Measurements from ENCODE around the gene RPS6KA2.
"Not testable (repeated sequence)": the region's sequence is repeated elsewhere in the genome, so short reads cannot be mapped to it uniquely, and the experiment has no call there.

Gene RPS6KA2

GRCh38 chr6:166410426-166410935 is 216.6 kb downstream of the RPS6KA2 start:
- FAIRE-seq, result no peak

DNA sequence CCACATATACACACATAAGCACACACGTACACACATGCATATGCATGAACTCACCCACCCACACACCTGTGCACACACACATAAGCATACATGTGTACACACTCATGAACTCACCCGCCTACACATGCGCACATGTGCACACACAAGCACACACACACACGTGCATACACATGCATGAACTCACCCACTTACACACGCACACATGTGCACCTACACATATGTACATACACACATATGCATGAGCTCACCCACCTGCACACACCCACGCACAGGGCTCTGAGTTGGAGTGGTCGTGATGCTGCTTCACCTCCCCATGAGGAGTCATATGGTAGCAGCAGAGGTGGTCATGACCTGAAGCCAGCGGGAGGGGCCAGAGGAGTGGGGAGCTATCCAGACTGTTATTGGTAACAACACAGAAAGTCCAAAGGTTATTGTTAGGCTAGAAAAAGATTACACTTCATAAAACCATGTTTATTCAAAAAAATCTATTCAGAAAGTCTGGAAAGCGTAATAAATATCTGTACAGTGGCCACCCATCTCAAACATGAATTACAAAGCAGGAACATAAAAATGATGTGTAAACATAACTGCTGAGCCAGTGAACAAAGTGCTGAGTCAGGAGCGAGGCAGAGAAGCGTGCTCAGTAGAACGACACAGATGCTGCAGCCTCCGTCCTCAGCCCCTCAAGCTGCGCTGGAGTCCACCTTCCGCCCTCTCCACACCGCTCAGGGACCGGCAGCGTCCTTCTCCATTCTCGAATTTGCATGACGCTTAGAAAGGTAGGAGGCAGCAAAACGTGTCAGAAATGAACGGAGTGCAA is 217.9 kb downstream of the RPS6KA2 start:
- no peak for FAIRE-seq

DNA sequence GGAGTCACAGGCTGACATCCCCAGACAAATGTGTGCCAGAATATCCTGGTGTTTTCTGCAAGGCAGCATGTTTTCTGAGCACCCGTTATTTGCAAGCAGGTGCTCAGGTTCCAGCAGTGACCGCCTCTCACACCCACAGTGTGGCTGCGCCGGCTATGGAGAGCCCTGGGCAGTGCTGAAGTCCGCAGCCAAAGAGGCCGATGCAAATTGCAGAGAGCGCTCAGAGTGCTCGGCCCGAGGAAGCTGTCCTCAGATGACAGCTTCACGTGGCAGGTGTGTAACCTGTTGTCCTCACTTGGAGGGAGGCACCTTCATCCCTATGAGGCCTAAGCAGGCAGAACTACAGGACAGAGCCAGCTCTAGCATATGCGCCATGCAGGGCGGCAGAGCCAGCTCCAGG is 220.9 kb downstream of the RPS6KA2 start:
- FAIRE-seq, result no peak

DNA sequence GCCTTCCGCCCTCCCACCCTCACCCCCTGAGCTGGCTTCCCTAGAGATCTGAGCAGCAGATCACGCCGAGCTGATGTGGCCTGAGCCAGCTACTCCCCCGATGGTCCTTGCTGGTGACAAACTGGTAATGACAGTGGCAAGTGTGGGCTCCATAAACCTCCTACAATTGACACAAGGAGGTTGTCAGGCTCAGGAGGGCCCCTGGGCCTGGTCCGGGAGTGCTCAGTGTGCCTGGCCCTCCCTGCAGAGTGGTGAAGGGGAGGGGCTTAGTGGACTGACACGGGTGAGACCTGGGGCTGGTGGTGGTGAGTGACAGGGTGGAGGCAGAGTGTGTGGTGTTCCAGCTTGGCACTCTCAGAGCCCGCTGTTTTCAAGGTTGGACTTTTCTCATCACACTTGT is 221.7 kb downstream of the RPS6KA2 start:
- FAIRE-seq, result no peak

- FAIRE-seq, result no peak
Observed at GRCh38 chr6:166402582-166403277, 224.3 kb downstream of the RPS6KA2 start.

- FAIRE-seq, result not testable (repeated sequence)
Observed at GRCh38 chr6:166400649-166401250, 226.3 kb downstream of the RPS6KA2 start.

DNA sequence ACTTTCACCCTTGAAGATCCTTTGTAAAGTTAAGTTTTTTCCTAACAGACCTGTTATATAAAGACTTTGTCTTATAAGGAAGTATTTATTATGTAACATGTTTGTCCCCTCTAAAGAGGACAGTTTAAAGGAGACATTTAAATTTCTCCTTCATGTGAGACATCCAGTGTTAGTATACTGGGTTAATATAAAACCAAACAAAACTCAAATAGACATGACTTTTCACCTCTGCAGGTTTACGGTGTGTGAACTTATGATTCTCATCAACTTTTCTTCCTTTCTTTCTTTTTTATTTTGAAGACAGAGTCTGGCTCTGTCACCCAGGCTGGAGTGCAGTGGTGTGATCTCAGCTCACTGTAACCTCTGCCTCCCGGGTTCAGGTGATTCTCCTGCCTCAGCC is 226.9 kb downstream of the RPS6KA2 start:
- no peak for FAIRE-seq

- no peak for FAIRE-seq
Observed at GRCh38 chr6:166398348-166398747, 228.7 kb downstream of the RPS6KA2 start.

GRCh38 chr6:166397849-166398248 is 229.2 kb downstream of the RPS6KA2 start:
- no peak for FAIRE-seq

GRCh38 chr6:166395778-166396177 is 231.3 kb downstream of the RPS6KA2 start:
- no peak for FAIRE-seq

DNA sequence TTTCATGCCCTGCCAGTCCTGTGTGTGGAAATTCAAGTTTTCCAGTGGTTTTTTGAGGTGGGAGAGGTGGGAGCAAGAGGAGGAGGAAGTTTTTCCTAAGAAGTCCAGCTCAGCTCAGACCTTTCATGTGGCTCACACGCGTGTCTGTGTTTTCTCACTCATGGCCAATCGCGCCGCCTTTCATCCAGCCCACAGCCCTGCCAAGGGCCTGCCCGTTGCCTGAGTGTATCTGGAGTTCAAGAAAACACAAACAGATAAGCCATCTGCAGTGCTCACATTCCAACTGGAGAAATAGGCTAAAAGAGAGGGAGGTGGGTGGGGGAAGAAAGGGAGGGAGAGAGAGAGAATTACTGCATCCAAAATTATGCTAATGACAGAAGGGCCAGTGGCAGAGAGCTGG is 231.7 kb downstream of the RPS6KA2 start:
- FAIRE-seq, result no peak

GRCh38 chr6:166394036-166394892 is 232.8 kb downstream of the RPS6KA2 start:
- no peak for FAIRE-seq

DNA sequence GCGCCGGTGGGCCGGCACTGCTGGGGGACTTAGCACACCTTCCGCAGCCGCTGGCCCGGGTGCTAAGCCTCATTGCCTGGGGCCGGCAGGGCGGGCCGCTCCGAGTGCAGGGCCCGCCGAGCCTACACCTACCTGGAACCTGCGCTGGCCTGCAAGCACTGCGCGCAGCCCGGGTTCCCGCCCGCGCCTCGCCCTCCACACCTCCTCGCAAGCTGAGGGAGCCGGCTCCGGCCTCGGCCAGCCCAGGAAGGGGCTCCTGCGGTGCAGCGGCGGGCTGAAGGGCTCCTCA is 233.6 kb downstream of the RPS6KA2 start:
- no peak for FAIRE-seq

DNA sequence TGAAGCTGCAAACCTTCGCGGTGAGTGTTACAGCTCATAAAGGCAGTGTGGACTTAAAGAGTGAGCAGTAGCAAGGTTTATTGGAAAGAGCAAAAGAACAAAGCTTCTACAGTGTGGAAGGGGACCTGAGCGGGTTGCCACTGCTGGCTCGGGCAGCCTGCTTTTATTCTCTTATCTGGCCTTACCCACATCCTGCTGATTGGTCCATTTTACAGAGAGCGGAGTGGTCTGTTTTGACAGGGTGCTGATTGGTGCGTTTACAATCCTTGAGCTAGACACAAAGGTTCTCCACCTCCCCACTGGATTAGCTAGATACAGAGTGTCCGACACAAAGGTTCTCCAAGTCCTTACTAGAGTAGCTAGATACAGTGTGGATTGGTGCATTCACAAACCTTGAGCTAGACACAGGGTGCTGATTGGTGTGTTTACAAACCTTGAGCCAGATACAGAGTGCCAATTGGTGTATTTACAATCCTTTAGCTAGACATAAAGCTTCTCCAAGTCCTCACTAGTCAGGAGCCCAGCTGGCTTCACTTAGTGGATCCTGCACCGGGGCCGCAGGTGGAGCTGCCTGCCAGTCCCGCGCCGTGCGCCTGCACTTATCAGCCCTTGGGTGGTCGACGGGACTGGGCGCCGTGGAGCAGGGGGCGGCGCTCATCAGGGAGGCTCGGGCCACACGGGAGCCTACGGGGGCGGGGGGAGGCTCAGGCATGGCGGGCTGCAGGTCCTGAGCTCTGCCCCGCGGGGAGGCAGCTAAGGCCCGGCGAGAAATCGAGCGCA is 234.1 kb downstream of the RPS6KA2 start:
- not testable (repeated sequence) for FAIRE-seq

GRCh38 chr6:166389119-166389518 is 237.9 kb downstream of the RPS6KA2 start:
- FAIRE-seq, result no peak

GRCh38 chr6:166388290-166389004 is 238.6 kb downstream of the RPS6KA2 start:
- FAIRE-seq, result no peak

DNA sequence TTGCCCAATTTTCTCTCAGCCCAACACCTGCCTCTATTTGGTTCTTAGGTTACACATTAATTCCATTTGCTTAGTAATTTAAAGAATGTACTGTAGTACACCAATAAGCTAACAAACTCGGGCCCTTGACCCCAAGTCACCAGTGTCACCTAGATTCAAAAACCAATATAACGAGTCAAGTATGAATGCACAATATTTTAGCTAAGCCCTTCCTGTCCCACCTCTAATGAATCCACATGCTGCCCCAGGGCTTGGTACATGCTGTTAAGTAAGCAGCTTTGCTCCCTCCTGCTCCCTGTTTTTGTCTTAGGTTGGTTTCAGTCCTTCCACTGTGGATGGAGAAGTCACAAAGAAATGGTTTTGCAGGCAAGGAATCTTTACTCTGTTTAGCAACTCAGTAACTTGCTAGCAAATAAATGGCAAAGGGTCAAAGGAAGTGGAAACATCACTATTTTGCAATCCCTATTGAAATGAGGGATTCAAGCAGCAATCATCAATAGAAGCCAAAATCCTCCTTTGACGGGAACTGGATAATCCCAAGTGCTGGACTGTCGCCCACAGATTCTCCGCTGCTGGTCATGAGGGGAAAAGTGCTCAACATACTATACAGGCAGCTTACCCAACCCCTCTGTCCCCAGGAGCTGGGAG is 239.3 kb downstream of the RPS6KA2 start:
- no peak for FAIRE-seq

DNA sequence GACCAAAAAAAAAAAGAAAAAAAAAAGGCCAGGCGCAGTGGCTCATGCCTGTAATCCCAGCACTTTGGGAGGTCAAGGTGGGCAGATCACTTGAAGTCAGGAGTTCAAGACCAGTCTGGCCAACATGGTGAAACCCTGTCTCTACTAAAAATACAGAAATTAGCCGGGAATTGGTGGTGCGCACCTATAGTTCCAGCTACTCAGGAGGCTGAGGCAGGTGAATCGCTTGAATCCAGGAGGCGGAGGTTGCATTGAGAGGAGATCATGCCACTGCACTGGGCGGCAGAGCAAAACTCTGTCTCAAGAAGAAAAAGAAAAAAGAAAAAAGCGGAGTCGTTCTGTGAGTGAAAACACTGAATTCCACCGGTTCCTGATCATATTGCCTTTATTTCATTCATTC is 240.0 kb downstream of the RPS6KA2 start:
- not testable (repeated sequence) for FAIRE-seq

DNA sequence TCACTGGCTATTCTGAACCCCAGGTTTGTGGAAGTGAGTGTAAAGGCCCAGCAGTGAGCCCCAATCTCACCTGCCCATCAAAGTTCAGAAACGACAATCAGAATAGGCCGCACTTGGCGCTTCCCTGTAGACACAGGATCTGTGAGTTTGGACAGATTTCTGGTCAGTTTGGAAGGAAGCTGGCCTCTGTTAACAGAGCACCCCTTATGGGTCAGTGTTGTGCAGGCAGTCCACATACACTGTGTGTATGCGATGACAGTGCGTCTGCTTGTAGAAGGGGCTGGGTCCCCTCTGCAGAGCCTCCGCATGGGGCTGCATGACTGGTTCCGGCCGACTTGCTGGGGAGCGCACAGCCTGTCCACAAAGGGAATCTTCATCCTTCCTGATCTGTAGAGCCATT is 240.9 kb downstream of the RPS6KA2 start:
- FAIRE-seq, result no peak

- not testable (repeated sequence) for FAIRE-seq
Observed at GRCh38 chr6:166383802-166384363, 243.2 kb downstream of the RPS6KA2 start.
